GM23338 (cell line): ENCODE measurements around the gene CDC73. TPM values are rescaled to one million over a fixed set of nuclear protein-coding genes. Genes with fewer than 3 reads are reported as not detected.

Source experiments
- ATAC-seq: fragments of 200-7000 bp; cut with Tn5 transposase; 3 replicates; pipeline ENCODE4 v1.9.1; 2020
- DNase-seq: peaks from one replicate; pipeline ENCODE4 v3.0.0-alpha.2; 2015; ENCODE audit warnings: low spot score
- H2AFZ ChIP-seq: fragments of 200-600 bp; sonication (generic); 2 replicates; pipeline ENCODE4 v1.8.0; 2016; ENCODE audit warnings: antibody characterized with exemption, mild to moderate bottlenecking, moderate library complexity
- H3F3A ChIP-seq: fragments of 200-600 bp; sonication (generic); replicated peaks from 2 replicates; pipeline ENCODE4 v1.8.0; 2017; ENCODE audit warnings: antibody characterized with exemption, mixed run types, low read depth
- H3K27ac ChIP-seq: fragments of 200-600 bp; sonication (generic); 2 replicates; pipeline ENCODE4 v1.6.1; 2016; ENCODE audit warnings: low read depth
- H3K27me3 ChIP-seq: fragments of 200-600 bp; sonication (generic); 2 replicates; pipeline ENCODE4 v1.8.0; 2016; ENCODE audit warnings: mild to moderate bottlenecking, mixed run types, moderate library complexity; ENCODE audit not compliant: insufficient read depth
- H3K36me3 ChIP-seq: fragments of 200-600 bp; sonication (generic); 2 replicates; pipeline ENCODE4 v1.8.0; 2016; ENCODE audit warnings: mild to moderate bottlenecking; ENCODE audit not compliant: insufficient read depth
- H3K4me1 ChIP-seq: fragments of 200-600 bp; sonication (generic); 2 replicates; pipeline ENCODE4 v1.8.0; 2016; ENCODE audit warnings: mild to moderate bottlenecking, moderate library complexity; ENCODE audit not compliant: insufficient read depth
- H3K4me2 ChIP-seq: fragments of 200-600 bp; sonication (generic); 2 replicates; pipeline ENCODE4 v1.7.1; 2017; ENCODE audit warnings: mixed run types
- H3K4me3 ChIP-seq: fragments of 200-600 bp; sonication (generic); 2 replicates; pipeline ENCODE4 v1.6.1; 2016; ENCODE audit warnings: mixed run types
- H3K79me2 ChIP-seq: fragments of 200-600 bp; sonication (generic); replicated peaks from 2 replicates; pipeline ENCODE4 v1.8.0; 2017; ENCODE audit warnings: mild to moderate bottlenecking; ENCODE audit not compliant: insufficient read depth
- H3K9me2 ChIP-seq: fragments of 200-600 bp; sonication (generic); 2 replicates; pipeline ENCODE4 v1.8.0; 2017; ENCODE audit not compliant: insufficient read depth
- H4K20me1 ChIP-seq: fragments of 200-600 bp; sonication (generic); replicated peaks from 2 replicates; pipeline ENCODE4 v1.8.0; 2017; ENCODE audit warnings: mild to moderate bottlenecking; ENCODE audit not compliant: insufficient read depth
- H3K27ac Mint-ChIP-seq: 2 replicates; pipeline ENCODE4 v1.8.0; 2020; ENCODE audit warnings: inconsistent platforms, mild to moderate bottlenecking, moderate library complexity, mixed read lengths
- H3K27me3 Mint-ChIP-seq: 3 replicates; pipeline ENCODE4 v1.8.0; 2022; ENCODE audit warnings: low read depth, mild to moderate bottlenecking, moderate library complexity, mixed read lengths, inconsistent platforms; ENCODE audit not compliant: insufficient read depth, poor library complexity
- H3K36me3 Mint-ChIP-seq: 3 replicates; pipeline ENCODE4 v1.8.0; 2021; ENCODE audit warnings: low read depth, mild to moderate bottlenecking, inconsistent platforms, moderate library complexity, mixed read lengths
- H3K4me1 Mint-ChIP-seq: 3 replicates; pipeline ENCODE4 v1.8.0; 2020; ENCODE audit warnings: mild to moderate bottlenecking, inconsistent platforms, mixed read lengths
- H3K4me3 Mint-ChIP-seq: 3 replicates; pipeline ENCODE4 v1.8.0; 2021; ENCODE audit warnings: moderate library complexity, mild to moderate bottlenecking, inconsistent platforms, mixed read lengths
- H3K9me3 Mint-ChIP-seq: 3 replicates; pipeline ENCODE4 v1.8.0; 2020; ENCODE audit warnings: moderate library complexity, mild to moderate bottlenecking, inconsistent platforms, mixed read lengths
- CREB1 ChIP-seq: fragments of 250-450 bp; sonication (Bioruptor Pico); IDR thresholded peaks from 2 replicates; pipeline ENCODE4 v1.5.0; 2020; ENCODE audit warnings: low read depth, mild to moderate bottlenecking, moderate library complexity
- ETS1 ChIP-seq: IDR thresholded peaks from 2 replicates; pipeline ENCODE4 v1.6.1; 2016; ENCODE audit warnings: antibody characterized with exemption
- JUNB ChIP-seq: IDR thresholded peaks from one replicate; pipeline ENCODE4 v1.6.1; 2016; ENCODE audit warnings: antibody characterized with exemption; ENCODE audit not compliant: unreplicated experiment
- NANOG ChIP-seq: IDR thresholded peaks from 2 replicates; pipeline ENCODE4 v1.6.1; 2016; ENCODE audit warnings: antibody characterized with exemption, borderline replicate concordance
- REST ChIP-seq: IDR thresholded peaks from one replicate; pipeline ENCODE4 v1.6.1; 2018; ENCODE audit warnings: antibody characterized with exemption; ENCODE audit not compliant: unreplicated experiment
- STAT1 ChIP-seq: IDR thresholded peaks from one replicate; pipeline ENCODE4 v1.6.1; 2016; ENCODE audit warnings: antibody characterized with exemption; ENCODE audit not compliant: unreplicated experiment
- ZNF114 ChIP-seq: fragments of 250-450 bp; sonication (Bioruptor Pico); IDR thresholded peaks from 2 replicates; pipeline ENCODE4 v1.5.0; 2020; ENCODE audit warnings: mild to moderate bottlenecking, moderate library complexity
- ZNF331 ChIP-seq: fragments of 250-450 bp; sonication (Bioruptor Pico); IDR thresholded peaks from 2 replicates; pipeline ENCODE4 v1.5.0; 2020; ENCODE audit warnings: low read depth, mild to moderate bottlenecking, moderate library complexity
- ZNF462 ChIP-seq: fragments of 250-450 bp; sonication (Bioruptor Pico); IDR thresholded peaks from 2 replicates; pipeline ENCODE4 v1.5.0; 2020; ENCODE audit warnings: mild to moderate bottlenecking, moderate library complexity
- polyA plus RNA-seq: library from polyadenylated mRNA; unstranded; fragments of >200 nt; fragmentation: Nextera tagmentation; extraction: Ambion mirVana; gene quantifications from 2 replicates; pipeline ENCODE4 v1.2.1, GENCODE V29; 2016
- total RNA-seq: library from RNA; depleted of rRNA; stranded (reverse); fragments of >200 nt; shearing (Covaris generic); gene quantifications from 2 replicates; pipeline ENCODE4 v1.2.3, GENCODE V29; 2014

The CDC73 gene
- total and polyA plus RNA-seq, 2 experiments from 2014 or later: 40.4 to 63.2 TPM

- TF ChIP-seq STAT1 (no peak), ZNF331 (no peak), JUNB (no peak), REST (no peak)
Observed at GRCh38 chr1:193240609-193241008, 118.8 kb downstream of the CDC73 start (continued).

GRCh38 chr1:193241132-193241827 lies 119.4 kb downstream of the CDC73 start:
- DNase-seq (no peak), ATAC-seq (no peak)
- H3K4me1 Mint-ChIP-seq: no peaks in the 10 kb centered on the region
- H3K27me3 ChIP-seq: no peaks in the 10 kb centered on the region
- H3K9me3 Mint-ChIP-seq: no peaks in the 10 kb centered on the region; the same call in 2 of the 3 replicates
- H3K4me2 ChIP-seq: no peak overlapping the region
- H3K27ac ChIP-seq: no peak overlapping the region
- no peaks in the 10 kb centered on the region for H3K9me2 ChIP-seq
- H3K36me3 ChIP-seq: no peaks in the 10 kb centered on the region
- no peaks in the 10 kb centered on the region for H3K4me1 ChIP-seq
- H3K79me2 ChIP-seq: no peaks in the 10 kb centered on the region
- H3K36me3 Mint-ChIP-seq: peaks cover 22% of the 10 kb centered on the region
- H4K20me1 ChIP-seq: no peaks in the 10 kb centered on the region
- H3F3A ChIP-seq: no peaks in the 10 kb centered on the region
- no peak for TF ChIP-seq ETS1
- TF ChIP-seq ZNF462 (CRISPR knock-in tag): no peak
- TF ChIP-seq NANOG: no peak
- no peak for TF ChIP-seq CREB1 (CRISPR knock-in tag)
- TF ChIP-seq ZNF114 (CRISPR knock-in tag): no peak
- no peak overlapping the region; the same call in 2 of the 3 replicates for H3K4me3 Mint-ChIP-seq
- peaks cover 1% of the 10 kb centered on the region for H3K27me3 Mint-ChIP-seq
- no peak overlapping the region; the same call in 1 of the 2 replicates for H3K27ac Mint-ChIP-seq
- no peak overlapping the region for H3K4me3 ChIP-seq
- H2AFZ ChIP-seq: no peak overlapping the region
